Parathyroid adenoma (tissue), 2 donors: Measurements from ENCODE around the gene SAMD5.
"Not testable (repeated sequence)": the region's sequence is repeated elsewhere in the genome, so short reads cannot be mapped to it uniquely, and the experiment has no call there.

Source experiments
- H2AFZ ChIP-seq: fragments of 300-600 bp; sonication (generic); one replicate; pipeline ENCODE4 v1.7.0; 2017; ENCODE audit warnings: antibody characterized with exemption, mild to moderate bottlenecking
- H3K27ac ChIP-seq: fragments of 300-600 bp; sonication (generic); one replicate; pipeline ENCODE4 v1.7.0; 2017
- H3K27me3 ChIP-seq: fragments of 300-600 bp; sonication (generic); one replicate; pipeline ENCODE4 v1.7.0; 2017; ENCODE audit warnings: low read length; ENCODE audit not compliant: control insufficient read depth, insufficient read depth
- H3K36me3 ChIP-seq: fragments of 300-600 bp; sonication (generic); one replicate; pipeline ENCODE4 v1.7.0; 2017; ENCODE audit warnings: low read length; ENCODE audit not compliant: control insufficient read depth, insufficient read depth
- H3K4me1 ChIP-seq: fragments of 300-600 bp; sonication (generic); one replicate; pipeline ENCODE4 v1.7.0; 2017; ENCODE audit warnings: control low read depth
- H3K4me2 ChIP-seq: fragments of 300-600 bp; sonication (generic); one replicate; pipeline ENCODE4 v1.7.0; 2017; ENCODE audit warnings: low read length
- H3K4me3 ChIP-seq: fragments of 300-600 bp; sonication (generic); one replicate; pipeline ENCODE4 v1.7.0; 2017; ENCODE audit warnings: low read depth, low read length
- H3K79me2 ChIP-seq: fragments of 300-600 bp; sonication (generic); one replicate; pipeline ENCODE4 v1.7.0; 2017; ENCODE audit warnings: control low read depth
- H3K9ac ChIP-seq: fragments of 300-600 bp; sonication (generic); one replicate; pipeline ENCODE4 v1.7.0; 2017; ENCODE audit warnings: mild to moderate bottlenecking
- H3K9me3 ChIP-seq: fragments of 300-600 bp; sonication (generic); one replicate; pipeline ENCODE4 v1.7.0; 2017; ENCODE audit warnings: low read length; ENCODE audit not compliant: control insufficient read depth
- CTCF ChIP-seq: fragments of 300-600 bp; sonication (generic); IDR thresholded peaks from one replicate; pipeline ENCODE4 v1.7.0; 2017; ENCODE audit warnings: antibody characterized with exemption, mild to moderate bottlenecking
- donor health status: primary hyperparathyroidism.

SAMD5 gene

GRCh38 chr6:147540075-147540474 is 31.6 kb downstream of the SAMD5 start:
- Histone ChIP-seq H3K79me2 (no peaks in the 10 kb centered on the region), H3K9me3 (no peaks in the 10 kb centered on the region), H3K9ac (no peak overlapping the region), H3K4me1 (no peaks in the 10 kb centered on the region), H3K4me3 (no peak overlapping the region), H3K27ac (no peak overlapping the region), H2AFZ (no peak overlapping the region), H3K36me3 (peaks cover 3% of the 10 kb centered on the region), H3K27me3 (no peaks in the 10 kb centered on the region), H3K4me2 (no peak overlapping the region)
- no peak for TF ChIP-seq CTCF

- not testable (repeated sequence) for H3K4me3 ChIP-seq, H3K27me3 ChIP-seq, H3K27ac ChIP-seq, H3K9ac ChIP-seq, H3K36me3 ChIP-seq, H3K4me2 ChIP-seq, H3K79me2 ChIP-seq, H3K9me3 ChIP-seq, H3K4me1 ChIP-seq, H2AFZ ChIP-seq
Measured at GRCh38 chr6:147542436-147542835, 33.9 kb downstream of the SAMD5 start.

- no peaks in the 10 kb centered on the region for H3K27me3 ChIP-seq
- no peak overlapping the region for H3K4me3 ChIP-seq
- H3K9me3 ChIP-seq = no peaks in the 10 kb centered on the region
- H2AFZ ChIP-seq = no peak overlapping the region
- H3K79me2 ChIP-seq = no peaks in the 10 kb centered on the region
- no peaks in the 10 kb centered on the region for H3K4me1 ChIP-seq
- no peak for TF ChIP-seq CTCF
- H3K9ac ChIP-seq = no peak overlapping the region
- peaks cover 3% of the 10 kb centered on the region for H3K36me3 ChIP-seq
- no peak overlapping the region for H3K27ac ChIP-seq
- no peak overlapping the region for H3K4me2 ChIP-seq
Measured at GRCh38 chr6:147544420-147544819, 35.9 kb downstream of the SAMD5 start.

- Histone ChIP-seq H3K4me1 (no peaks in the 10 kb centered on the region), H2AFZ (no peak overlapping the region), H3K27me3 (no peaks in the 10 kb centered on the region), H3K4me3 (no peak overlapping the region), H3K36me3 (peaks cover 3% of the 10 kb centered on the region), H3K9ac (no peak overlapping the region), H3K79me2 (no peaks in the 10 kb centered on the region), H3K27ac (no peak overlapping the region), H3K4me2 (no peak overlapping the region), H3K9me3 (no peaks in the 10 kb centered on the region)
- no peak for TF ChIP-seq CTCF
Measured at GRCh38 chr6:147546501-147547368, 38.2 kb downstream of the SAMD5 start.

GRCh38 chr6:147547369-147547902 is 38.9 kb downstream of the SAMD5 start:
- Histone ChIP-seq H2AFZ (no peak overlapping the region), H3K4me2 (no peak overlapping the region), H3K4me1 (no peaks in the 10 kb centered on the region), H3K79me2 (no peaks in the 10 kb centered on the region), H3K9ac (no peak overlapping the region), H3K9me3 (no peaks in the 10 kb centered on the region), H3K27me3 (no peaks in the 10 kb centered on the region), H3K27ac (no peak overlapping the region), H3K4me3 (no peak overlapping the region), H3K36me3 (peaks cover 3% of the 10 kb centered on the region)
- TF ChIP-seq CTCF = no peak
